ENCODE results near the gene BCL2L11.
A peak's percentile ranks its signal among the peaks of the same experiment; 100 is the strongest.

The BCL2L11 gene

DNA sequence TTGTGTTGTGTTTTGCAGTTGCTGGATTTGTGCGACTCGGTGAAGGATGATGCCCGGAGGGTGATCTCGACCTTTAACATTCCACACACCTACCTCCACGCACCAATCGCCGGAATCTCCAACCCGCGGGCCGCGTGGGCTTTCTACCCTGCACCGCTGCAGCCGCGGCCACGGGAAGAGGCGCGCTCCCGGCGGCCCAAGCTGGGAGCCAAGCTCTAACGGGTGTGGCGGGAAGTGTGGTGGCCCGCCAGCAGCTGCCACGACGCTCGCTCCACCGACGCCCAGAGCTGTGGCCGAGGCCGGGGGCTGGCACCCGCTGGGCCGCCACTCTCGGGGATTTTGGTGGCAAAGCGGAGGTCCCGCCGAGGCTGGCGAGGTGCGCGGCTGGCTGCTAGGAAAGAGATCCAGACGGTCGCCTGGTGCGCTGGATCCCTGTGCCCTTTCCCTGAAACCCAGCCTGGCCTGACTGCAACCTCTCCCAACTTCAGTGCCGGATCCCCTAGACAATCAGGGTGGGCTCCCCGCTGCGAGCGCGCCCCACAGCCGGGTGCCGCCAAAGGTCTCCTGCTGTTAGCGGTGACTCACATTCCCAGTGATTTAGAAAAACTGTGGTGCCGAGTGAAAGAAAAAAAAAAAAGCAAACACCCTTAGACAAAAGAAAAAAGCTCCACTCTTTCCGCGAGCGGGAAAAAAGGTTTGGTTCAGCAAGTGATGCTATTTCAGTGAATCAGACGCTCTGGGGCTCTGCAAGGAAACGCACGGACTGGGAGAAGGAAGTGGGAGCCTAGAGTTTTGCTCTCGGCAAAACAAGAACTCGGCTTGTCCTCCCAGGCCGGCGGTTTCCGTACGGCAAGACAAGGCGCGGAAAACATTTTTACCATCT, 2.9 kb upstream of the BCL2L11 start:
- peak; percentile 46 for DNase-seq (ENCODE audit: low spot score)

DNA sequence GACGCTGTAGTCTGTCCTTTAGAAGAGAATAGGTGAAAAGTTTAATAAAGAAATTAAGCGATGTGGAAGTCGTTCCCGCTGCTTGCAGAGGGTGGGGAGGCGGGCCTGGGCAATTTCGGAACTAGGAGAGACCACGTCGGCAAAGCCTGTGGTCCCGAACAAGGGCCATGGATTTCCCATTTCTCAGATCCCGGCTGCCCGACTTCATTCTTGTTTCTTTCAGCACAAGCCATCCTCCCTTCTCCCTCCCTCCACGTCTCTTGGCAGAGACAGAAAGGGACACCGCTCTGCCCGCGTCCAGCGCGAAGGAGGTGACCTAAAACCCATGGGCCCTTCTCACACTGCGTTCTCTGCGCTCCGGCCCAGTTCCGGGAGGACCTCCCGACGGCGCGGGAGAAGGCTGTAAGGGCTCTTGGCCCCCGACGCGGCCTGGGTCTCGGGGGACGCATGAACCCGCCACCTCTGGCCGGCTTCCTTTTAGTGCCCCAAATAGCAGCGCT, 2.2 kb upstream of the BCL2L11 start:
- DNase-seq (ENCODE audit: low spot score): no peak

- no peak for DNase-seq (ENCODE audit: low spot score)
Observed at GRCh38 chr2:111118981-111119821, 1.5 kb upstream of the BCL2L11 start.

- no peak for DNase-seq (ENCODE audit: low spot score)
Observed at GRCh38 chr2:111119822-111120252, 877 bp upstream of the BCL2L11 start.

GRCh38 chr2:111121028-111121827, 514 bp downstream of the BCL2L11 start:
- DNase-seq (ENCODE audit: low spot score): peak; percentile 33

DNA sequence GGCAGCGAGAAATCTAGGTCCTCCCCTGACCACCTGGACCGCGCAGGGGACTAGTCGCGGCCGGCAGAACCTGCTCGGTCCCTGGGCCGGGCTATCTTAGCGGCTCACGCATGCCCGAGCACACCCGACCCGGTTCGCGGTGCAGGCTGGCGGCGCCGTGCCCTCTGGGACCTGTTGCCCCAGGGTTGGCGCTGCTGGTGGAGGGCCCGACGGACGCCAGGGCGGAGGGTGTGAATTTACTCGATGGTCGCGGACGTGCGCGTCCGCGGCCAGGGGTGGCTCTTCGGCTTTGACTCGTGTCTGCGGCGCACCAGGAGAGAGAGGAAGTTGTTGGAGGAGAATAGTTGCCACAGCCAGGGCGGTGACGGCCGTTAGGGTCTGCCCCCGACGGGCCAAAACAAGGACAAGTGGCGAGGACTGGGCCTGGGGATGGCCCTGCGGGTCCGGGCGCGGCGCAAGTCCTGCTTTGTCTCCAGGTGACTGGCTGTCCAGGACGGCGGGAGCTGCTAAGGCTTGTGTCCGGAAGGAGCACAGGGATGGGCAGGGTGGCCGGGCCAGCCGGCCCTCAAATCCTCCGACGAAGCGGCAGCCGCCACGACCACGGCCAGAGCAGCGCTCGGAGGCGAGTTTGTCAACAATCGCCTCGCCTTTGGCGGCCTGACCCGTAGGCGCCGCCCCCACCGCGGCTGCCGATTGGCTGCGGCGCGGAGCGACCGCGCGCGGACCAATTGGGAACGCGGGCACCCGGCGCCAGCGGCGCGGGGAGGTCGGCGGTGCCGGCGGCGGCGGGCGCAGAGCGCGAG, 1.3 kb downstream of the BCL2L11 start:
- DNase-seq (ENCODE audit: low spot score): peak; percentile 95

- DNase-seq (ENCODE audit: low spot score): peak; percentile 82
Observed at GRCh38 chr2:111122631-111123421, 2.1 kb downstream of the BCL2L11 start.

DNA sequence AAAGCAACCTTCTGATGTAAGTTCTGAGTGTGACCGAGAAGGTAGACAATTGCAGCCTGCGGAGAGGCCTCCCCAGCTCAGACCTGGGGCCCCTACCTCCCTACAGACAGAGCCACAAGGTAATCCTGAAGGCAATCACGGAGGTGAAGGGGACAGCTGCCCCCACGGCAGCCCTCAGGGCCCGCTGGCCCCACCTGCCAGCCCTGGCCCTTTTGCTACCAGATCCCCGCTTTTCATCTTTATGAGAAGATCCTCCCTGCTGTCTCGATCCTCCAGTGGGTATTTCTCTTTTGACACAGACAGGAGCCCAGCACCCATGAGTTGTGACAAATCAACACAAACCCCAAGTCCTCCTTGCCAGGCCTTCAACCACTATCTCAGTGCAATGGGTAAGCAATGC, 3.0 kb downstream of the BCL2L11 start:
- no peak for DNase-seq (ENCODE audit: low spot score)

- DNase-seq (ENCODE audit: low spot score): no peak
Observed at GRCh38 chr2:111126581-111126980, 5.9 kb downstream of the BCL2L11 start.

DNA sequence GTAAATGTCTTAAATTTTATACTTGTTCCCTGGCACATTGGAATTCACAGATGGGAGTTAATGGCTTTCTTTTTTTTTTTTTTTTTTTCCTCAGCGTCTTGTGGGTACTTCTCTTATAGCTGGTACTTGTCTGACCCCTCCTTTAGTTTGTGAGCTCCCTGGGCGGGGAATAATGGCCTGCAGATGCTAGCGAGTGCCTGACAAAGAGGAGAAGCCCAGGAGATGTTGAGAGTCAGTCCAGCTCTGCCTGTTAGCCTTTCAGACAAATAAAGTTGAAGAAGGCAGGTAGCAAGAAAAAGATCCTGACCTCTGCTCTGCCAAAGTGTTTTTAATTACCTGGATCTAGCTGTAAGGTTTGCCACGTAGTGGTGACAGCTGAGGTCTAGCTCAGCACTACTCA, 6.6 kb downstream of the BCL2L11 start:
- no peak for DNase-seq (ENCODE audit: low spot score)

- no peak for DNase-seq (ENCODE audit: low spot score)
Observed at GRCh38 chr2:111128096-111128495, 7.4 kb downstream of the BCL2L11 start.

- DNase-seq (ENCODE audit: low spot score): no peak
Observed at GRCh38 chr2:111133603-111134002, 12.9 kb downstream of the BCL2L11 start.

GRCh38 chr2:111134055-111134454, 13.3 kb downstream of the BCL2L11 start:
- DNase-seq (ENCODE audit: low spot score): no peak

GRCh38 chr2:111135237-111135909, 14.7 kb downstream of the BCL2L11 start:
- no peak for DNase-seq (ENCODE audit: low spot score)

DNA sequence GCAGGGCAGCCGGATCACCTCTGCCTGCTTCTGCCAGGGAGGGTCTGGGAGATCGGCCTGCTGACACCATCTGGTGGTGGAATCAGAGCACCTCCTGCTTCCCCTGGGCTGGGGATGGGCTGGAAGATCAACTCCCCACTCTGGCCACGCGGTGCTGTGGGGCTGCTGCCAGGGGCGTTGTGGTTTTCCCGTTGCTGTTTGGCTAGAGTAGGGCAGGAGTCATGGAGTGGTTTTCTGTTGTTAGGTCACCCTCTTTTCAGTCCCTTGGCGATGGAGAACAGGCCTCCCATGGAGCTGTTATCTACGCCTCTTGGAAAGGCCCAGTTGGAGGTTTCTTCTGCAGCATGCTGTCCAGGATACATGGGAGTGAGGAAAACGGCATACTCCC, 15.2 kb downstream of the BCL2L11 start:
- DNase-seq (ENCODE audit: low spot score): peak; percentile 23

- DNase-seq (ENCODE audit: low spot score): no peak
Observed at GRCh38 chr2:111138839-111139238, 18.1 kb downstream of the BCL2L11 start.

GRCh38 chr2:111139637-111140317, 19.1 kb downstream of the BCL2L11 start:
- DNase-seq (ENCODE audit: low spot score): no peak

DNA sequence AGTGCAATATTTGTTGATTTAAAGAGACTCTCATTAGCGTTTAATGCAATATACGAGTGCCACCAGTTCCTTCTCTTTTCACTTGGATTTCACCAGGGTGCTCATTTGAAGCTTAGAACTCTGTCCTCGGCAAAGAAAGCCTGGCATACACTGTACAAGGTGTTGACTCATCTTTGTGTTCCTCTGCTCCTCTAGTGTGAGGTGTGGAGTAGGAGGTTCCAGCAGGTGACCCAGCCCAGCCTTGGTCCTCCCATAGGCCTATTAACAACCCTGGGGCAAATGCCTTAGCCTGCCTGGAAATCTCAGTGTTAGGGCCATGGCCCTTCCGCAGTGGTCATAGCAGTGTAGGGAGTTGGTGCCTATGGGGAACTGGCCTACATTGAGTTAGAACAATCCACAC, 20.1 kb downstream of the BCL2L11 start:
- DNase-seq (ENCODE audit: low spot score): no peak

- no peak for DNase-seq (ENCODE audit: low spot score)
Observed at GRCh38 chr2:111142101-111142500, 21.4 kb downstream of the BCL2L11 start.

All from AG20443 (cell line).